ENCODE measurements around the gene CCBE1.

GRCh38 chr18:59479776-59480175 is 217.4 kb downstream of the CCBE1 start:
- TF ChIP-seq POLR2A (IDR thresholded peaks at IDR 0.05) (no peak), CTCF (IDR thresholded peaks at IDR 0.05 in 8 of 11, conservative IDR thresholded peaks at IDR 0.05 in 3 of 11) (no peak)
